Measurements from ENCODE around the gene TSPAN11.

Gene TSPAN11

GRCh38 chr12:30993766-30994165 is 67.2 kb downstream of the TSPAN11 start (continued):
- TF ChIP-seq CSRNP3 (CRISPR knock-in tag; IDR thresholded peaks at IDR 0.05) (no peak), ZFP3 (CRISPR knock-in tag; IDR thresholded peaks at IDR 0.05) (no peak)

- no peak for ATAC-seq
- TF ChIP-seq TCF4 (CRISPR knock-in tag; IDR thresholded peaks at IDR 0.05; ENCODE audit: borderline replicate concordance) (no peak), ISL1 (CRISPR knock-in tag; IDR thresholded peaks at IDR 0.05) (no peak)
These were observed 67.7 kb downstream of the TSPAN11 start for GRCh38 chr12:30994274-30994673.

- ATAC-seq, result peak; percentile 61
- TF ChIP-seq CSDC2 (CRISPR knock-in tag; IDR thresholded peaks at IDR 0.05) (no peak), ZNF8 (CRISPR knock-in tag; IDR thresholded peaks at IDR 0.05) (no peak), ZFP3 (CRISPR knock-in tag; IDR thresholded peaks at IDR 0.05) (no peak), TCF4 (CRISPR knock-in tag; IDR thresholded peaks at IDR 0.05; ENCODE audit: borderline replicate concordance) (no peak), ZNF70 (CRISPR knock-in tag; IDR thresholded peaks at IDR 0.05) (no peak), PATZ1 (CRISPR knock-in tag; IDR thresholded peaks at IDR 0.05; ENCODE audit: borderline replicate concordance) (no peak), ZNF565 (CRISPR knock-in tag; conservative IDR thresholded peaks at IDR 0.05; ENCODE audit: low read depth) (no peak), POU6F1 (CRISPR knock-in tag; IDR thresholded peaks at IDR 0.05; ENCODE audit: borderline replicate concordance, low read depth) (no peak)
These were observed 69.7 kb downstream of the TSPAN11 start for GRCh38 chr12:30996255-30996654.

- no peak for TF ChIP-seq PATZ1 (CRISPR knock-in tag; IDR thresholded peaks at IDR 0.05; ENCODE audit: borderline replicate concordance)
- TF ChIP-seq TCF4 (CRISPR knock-in tag; IDR thresholded peaks at IDR 0.05; ENCODE audit: borderline replicate concordance), result no peak
- TF ChIP-seq ESRRG (CRISPR knock-in tag; IDR thresholded peaks at IDR 0.05), result no peak
- no peak for TF ChIP-seq PPARA (CRISPR knock-in tag; IDR thresholded peaks at IDR 0.05; ENCODE audit: borderline replicate concordance)
- no peak for TF ChIP-seq ARNTL (CRISPR knock-in tag; IDR thresholded peaks at IDR 0.05; ENCODE audit: borderline replicate concordance, low read depth)
- no peak for TF ChIP-seq SNAI2 (CRISPR knock-in tag; IDR thresholded peaks at IDR 0.05)
- no peak for ATAC-seq
These were observed 70.2 kb downstream of the TSPAN11 start for GRCh38 chr12:30996752-30997151.

GRCh38 chr12:30997685-30998440 is 71.3 kb downstream of the TSPAN11 start:
- TF ChIP-seq TCF4 (CRISPR knock-in tag; IDR thresholded peaks at IDR 0.05; ENCODE audit: borderline replicate concordance) (no peak), CREB5 (CRISPR knock-in tag; IDR thresholded peaks at IDR 0.05; ENCODE audit: low read depth) (no peak), ESRRG (CRISPR knock-in tag; IDR thresholded peaks at IDR 0.05) (no peak), SNAI2 (CRISPR knock-in tag; IDR thresholded peaks at IDR 0.05) (no peak), RARB (CRISPR knock-in tag; IDR thresholded peaks at IDR 0.05) (no peak), ZFP30 (CRISPR knock-in tag; IDR thresholded peaks at IDR 0.05) (no peak), GLIS3 (CRISPR knock-in tag; IDR thresholded peaks at IDR 0.05) (no peak), PATZ1 (CRISPR knock-in tag; IDR thresholded peaks at IDR 0.05; ENCODE audit: borderline replicate concordance) (no peak), ZNF70 (CRISPR knock-in tag; IDR thresholded peaks at IDR 0.05) (no peak), ZNF8 (CRISPR knock-in tag; IDR thresholded peaks at IDR 0.05) (no peak), PPARA (CRISPR knock-in tag; IDR thresholded peaks at IDR 0.05; ENCODE audit: borderline replicate concordance) (no peak), ISL1 (CRISPR knock-in tag; IDR thresholded peaks at IDR 0.05) (no peak), ZFP3 (CRISPR knock-in tag; IDR thresholded peaks at IDR 0.05) (no peak)
- no peak for ATAC-seq

Measured in SK-N-SH treated with all-trans-retinoic acid at 6 μM for 48 hours (cell line).